ENCODE measurements around the gene FAM168A. TPM values are rescaled to one million over a fixed set of nuclear protein-coding genes. Genes with fewer than 3 reads are reported as not detected.

The FAM168A gene
- total and polyA plus RNA-seq, 3 donors from 2014 or later, result 20.1 to 30.2 (median 29.8) TPM

DNA sequence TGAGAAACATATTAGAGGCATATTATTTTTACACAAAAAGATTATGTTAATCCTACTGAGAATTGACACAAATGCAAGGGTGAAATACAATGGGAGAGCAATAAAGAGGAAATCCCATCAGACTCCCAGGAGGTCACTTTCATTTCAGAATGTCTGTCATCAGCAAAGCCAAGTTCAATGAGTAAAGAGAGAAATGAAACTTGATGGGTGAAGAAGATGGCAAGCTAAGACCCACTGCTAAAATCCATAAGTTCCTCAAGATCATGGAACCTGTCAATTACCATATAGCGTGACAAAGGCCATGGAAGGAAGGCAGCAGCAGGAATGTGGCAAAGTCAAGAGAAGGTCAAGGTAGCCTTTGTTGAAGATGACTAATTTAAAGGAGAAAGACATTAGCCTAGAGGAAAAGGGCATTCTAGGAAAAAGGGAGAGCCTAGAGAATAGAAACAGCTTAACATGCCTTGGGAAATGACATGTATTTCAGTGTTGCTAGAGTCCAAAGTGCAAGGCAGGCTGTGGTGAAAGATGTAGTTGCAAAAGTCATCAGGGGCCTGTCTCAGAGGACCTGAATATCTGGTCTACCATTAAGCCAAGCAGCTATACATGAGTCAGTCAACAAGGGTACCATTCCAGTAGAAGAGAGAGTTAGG lies 43.1 kb downstream of the FAM168A start:
- H3K27ac ChIP-seq, result no peak overlapping the region
- no peak for DNase-seq
- no peak overlapping the region for H3K4me3 ChIP-seq
- H3K36me3 ChIP-seq (ENCODE audit: low read depth, missing control alignments), result no peaks in the 10 kb centered on the region
- H3K9me3 ChIP-seq, result no peaks in the 10 kb centered on the region
- H3K4me1 ChIP-seq, result peaks cover 3% of the 10 kb centered on the region
- H3K27me3 ChIP-seq, result no peaks in the 10 kb centered on the region
- intact Hi-C loops (cut with DNase I; ENCODE audit: low total_unique reads), result no loop called here
- WGBS, 2 donors, result 32 to 39% methylated on average over 1 of the region's 1 CpG
- TF ChIP-seq, protein P1, sequence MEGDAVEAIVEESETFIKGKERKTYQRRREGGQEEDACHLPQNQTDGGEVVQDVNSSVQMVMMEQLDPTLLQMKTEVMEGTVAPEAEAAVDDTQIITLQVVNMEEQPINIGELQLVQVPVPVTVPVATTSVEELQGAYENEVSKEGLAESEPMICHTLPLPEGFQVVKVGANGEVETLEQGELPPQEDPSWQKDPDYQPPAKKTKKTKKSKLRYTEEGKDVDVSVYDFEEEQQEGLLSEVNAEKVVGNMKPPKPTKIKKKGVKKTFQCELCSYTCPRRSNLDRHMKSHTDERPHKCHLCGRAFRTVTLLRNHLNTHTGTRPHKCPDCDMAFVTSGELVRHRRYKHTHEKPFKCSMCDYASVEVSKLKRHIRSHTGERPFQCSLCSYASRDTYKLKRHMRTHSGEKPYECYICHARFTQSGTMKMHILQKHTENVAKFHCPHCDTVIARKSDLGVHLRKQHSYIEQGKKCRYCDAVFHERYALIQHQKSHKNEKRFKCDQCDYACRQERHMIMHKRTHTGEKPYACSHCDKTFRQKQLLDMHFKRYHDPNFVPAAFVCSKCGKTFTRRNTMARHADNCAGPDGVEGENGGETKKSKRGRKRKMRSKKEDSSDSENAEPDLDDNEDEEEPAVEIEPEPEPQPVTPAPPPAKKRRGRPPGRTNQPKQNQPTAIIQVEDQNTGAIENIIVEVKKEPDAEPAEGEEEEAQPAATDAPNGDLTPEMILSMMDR (IDR thresholded peaks at IDR 0.05), result no peak
- no peak for TF ChIP-seq POLR2A (IDR thresholded peaks at IDR 0.05)

DNA sequence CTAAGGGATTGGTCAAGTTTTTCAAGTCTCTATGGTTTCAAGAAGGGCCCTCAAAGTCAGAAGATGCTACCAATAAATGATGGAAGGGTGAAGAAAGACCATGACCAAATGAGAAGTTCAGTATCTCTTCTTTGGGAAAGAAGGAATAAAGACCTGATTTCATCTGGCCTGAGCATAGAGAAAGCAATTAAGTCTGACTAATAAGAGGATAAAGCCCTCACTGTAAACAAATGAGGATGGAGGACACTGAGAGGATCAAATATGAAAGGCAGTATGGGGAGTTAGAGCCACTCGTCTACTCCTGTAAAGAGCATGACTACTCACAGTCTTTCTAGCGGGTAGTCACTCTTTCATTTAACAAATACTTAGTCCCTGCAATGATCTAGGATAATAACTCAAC lies 44.6 kb downstream of the FAM168A start:
- H3K36me3 ChIP-seq (ENCODE audit: low read depth, missing control alignments), result no peaks in the 10 kb centered on the region
- H3K27me3 ChIP-seq, result no peaks in the 10 kb centered on the region
- TF ChIP-seq, protein P1 (IDR thresholded peaks at IDR 0.05), result no peak
- no peak for TF ChIP-seq POLR2A (IDR thresholded peaks at IDR 0.05)
- peaks cover 3% of the 10 kb centered on the region for H3K4me1 ChIP-seq
- WGBS, 2 donors, result 98% methylated on average over 2 of the region's 2 CpGs
- H3K27ac ChIP-seq, result no peak overlapping the region
- no peak overlapping the region for H3K4me3 ChIP-seq
- no peak for DNase-seq
- no peaks in the 10 kb centered on the region for H3K9me3 ChIP-seq
- intact Hi-C loops (cut with DNase I; ENCODE audit: low total_unique reads), result no loop called here

DNA sequence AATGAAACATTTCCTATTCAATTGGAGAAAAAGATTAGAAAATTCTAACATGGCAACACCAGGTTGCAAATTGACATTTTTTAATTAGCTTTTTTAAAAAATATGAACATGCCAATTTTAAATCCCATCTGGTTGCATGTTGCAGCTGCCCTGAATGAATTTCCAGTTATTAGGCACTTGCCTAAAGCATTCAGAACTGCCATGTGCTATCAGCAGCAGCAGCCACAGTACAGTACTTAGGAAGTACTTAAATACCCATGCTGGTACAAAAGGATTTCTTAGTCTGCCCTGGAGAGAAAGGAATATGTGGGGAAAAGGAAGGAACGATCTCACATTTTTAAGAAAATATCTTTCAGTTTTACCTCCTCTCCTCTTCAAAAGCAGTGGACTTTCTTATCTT lies 46.2 kb downstream of the FAM168A start:
- no peak for DNase-seq
- no peak overlapping the region for H3K4me3 ChIP-seq
- no peaks in the 10 kb centered on the region for H3K36me3 ChIP-seq (ENCODE audit: low read depth, missing control alignments)
- intact Hi-C loops (cut with DNase I; ENCODE audit: low total_unique reads), result no loop called here
- no peaks in the 10 kb centered on the region for H3K27me3 ChIP-seq
- H3K27ac ChIP-seq, result no peak overlapping the region
- whole genome bisulfite sequencing, 2 donors, result 32 to 55% methylated on average over 1 of the region's 1 CpG
- H3K9me3 ChIP-seq, result no peaks in the 10 kb centered on the region
- TF ChIP-seq POLR2A (IDR thresholded peaks at IDR 0.05), result no peak
- TF ChIP-seq, protein P1 (IDR thresholded peaks at IDR 0.05), result no peak
- peaks cover 3% of the 10 kb centered on the region for H3K4me1 ChIP-seq

DNA sequence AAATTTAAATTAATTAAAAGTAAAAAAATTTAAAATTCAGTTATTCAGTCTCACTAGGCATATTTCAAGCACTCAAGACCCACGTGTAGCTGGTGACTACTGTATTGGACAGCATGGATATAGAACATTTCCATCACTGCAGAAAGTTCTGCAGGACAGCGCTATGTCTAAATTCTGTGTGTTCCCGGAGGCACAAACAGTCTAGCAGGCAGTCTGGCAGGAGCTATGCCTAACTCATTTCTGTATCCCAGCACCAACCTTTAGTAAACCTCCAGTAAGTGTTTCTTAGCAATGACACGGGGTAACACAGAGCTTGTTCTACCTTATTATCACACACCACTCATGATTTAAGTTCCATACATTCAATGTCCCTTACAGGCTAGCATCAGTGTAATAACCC lies 48.5 kb downstream of the FAM168A start:
- 79 to 88% methylated on average over 4 of the region's 4 CpGs for WGBS, 2 donors
- no peak for DNase-seq
- H3K9me3 ChIP-seq, result no peaks in the 10 kb centered on the region
- no peaks in the 10 kb centered on the region for H3K4me1 ChIP-seq
- intact Hi-C loops (cut with DNase I; ENCODE audit: low total_unique reads), result no loop called here
- H3K27ac ChIP-seq, result no peak overlapping the region
- no peaks in the 10 kb centered on the region for H3K27me3 ChIP-seq
- no peak for TF ChIP-seq POLR2A (IDR thresholded peaks at IDR 0.05)
- TF ChIP-seq, protein P1 (IDR thresholded peaks at IDR 0.05), result no peak
- H3K4me3 ChIP-seq, result no peak overlapping the region
- H3K36me3 ChIP-seq (ENCODE audit: low read depth, missing control alignments), result no peaks in the 10 kb centered on the region
